H54 (cell line): ENCODE results near the gene SRGAP1.

Experiments used
- DNase-seq: peaks from one replicate; pipeline ENCODE4 v3.0.0; 2011; ENCODE audit warnings: low spot score, mixed read lengths; ENCODE audit not compliant: insufficient read length
- FAIRE-seq: peaks from 3 replicates; lab custom pipeline; 2011; peaks lifted over from hg19 to GRCh38; lab: Jason Lieb, UNC
- POLR2A ChIP-seq: IDR thresholded peaks from 2 replicates; pipeline ENCODE4 v1.6.1; 2011; ENCODE audit warnings: low read depth, mild to moderate bottlenecking, low read length

SRGAP1 gene

DNA sequence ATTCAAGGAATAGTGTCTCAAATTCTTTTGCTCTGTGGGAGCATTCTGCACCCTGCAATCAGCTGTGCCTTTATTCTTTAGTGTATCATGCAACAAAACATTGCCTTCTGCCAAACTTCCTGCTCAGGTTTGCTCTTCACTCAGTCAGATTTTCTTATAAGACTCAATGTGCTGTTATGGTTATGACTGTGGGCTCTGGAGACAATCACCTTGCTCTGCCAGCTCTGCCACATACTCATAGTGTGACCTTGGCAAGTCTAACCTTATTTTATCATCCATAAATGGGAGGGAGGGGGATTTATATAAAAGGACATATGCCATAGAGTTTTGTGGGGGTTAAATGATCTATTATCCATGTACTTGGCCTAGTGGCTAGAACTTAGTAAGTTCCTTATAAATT is 51.3 kb downstream of the SRGAP1 start:
- FAIRE-seq (no peak), DNase-seq (no peak)
- TF ChIP-seq POLR2A: no peak

DNA sequence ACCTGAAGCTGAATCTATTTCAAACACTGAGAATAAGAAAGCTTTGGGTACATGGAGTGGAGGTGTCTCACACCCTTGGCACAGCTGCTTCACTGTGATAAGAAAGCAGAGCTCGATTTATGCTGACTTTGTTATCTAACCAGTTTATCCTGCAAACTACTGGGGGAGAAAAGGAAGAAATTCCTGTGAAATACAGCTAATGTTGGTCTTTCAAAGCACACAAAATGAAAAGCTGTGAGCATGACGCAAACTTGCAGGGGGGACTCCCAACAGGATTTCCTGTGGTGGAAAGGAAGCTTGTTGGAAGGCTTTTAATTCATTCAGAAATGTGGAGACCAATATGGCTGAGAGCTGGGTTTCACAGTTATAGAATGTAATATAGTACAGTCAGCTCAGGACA is 53.4 kb downstream of the SRGAP1 start:
- TF ChIP-seq POLR2A: no peak
- no peak for DNase-seq
- FAIRE-seq: peak; percentile 68

GRCh38 chr12:63898764-63899337 is 54.4 kb downstream of the SRGAP1 start:
- no peak for TF ChIP-seq POLR2A
- DNase-seq: no peak

GRCh38 chr12:63899396-63899795 is 54.9 kb downstream of the SRGAP1 start:
- no peak for DNase-seq
- FAIRE-seq: no peak
- no peak for TF ChIP-seq POLR2A

More at GRCh38 chr12:63898764-63899337, 54.4 kb downstream of the SRGAP1 start:
- no peak for FAIRE-seq

DNA sequence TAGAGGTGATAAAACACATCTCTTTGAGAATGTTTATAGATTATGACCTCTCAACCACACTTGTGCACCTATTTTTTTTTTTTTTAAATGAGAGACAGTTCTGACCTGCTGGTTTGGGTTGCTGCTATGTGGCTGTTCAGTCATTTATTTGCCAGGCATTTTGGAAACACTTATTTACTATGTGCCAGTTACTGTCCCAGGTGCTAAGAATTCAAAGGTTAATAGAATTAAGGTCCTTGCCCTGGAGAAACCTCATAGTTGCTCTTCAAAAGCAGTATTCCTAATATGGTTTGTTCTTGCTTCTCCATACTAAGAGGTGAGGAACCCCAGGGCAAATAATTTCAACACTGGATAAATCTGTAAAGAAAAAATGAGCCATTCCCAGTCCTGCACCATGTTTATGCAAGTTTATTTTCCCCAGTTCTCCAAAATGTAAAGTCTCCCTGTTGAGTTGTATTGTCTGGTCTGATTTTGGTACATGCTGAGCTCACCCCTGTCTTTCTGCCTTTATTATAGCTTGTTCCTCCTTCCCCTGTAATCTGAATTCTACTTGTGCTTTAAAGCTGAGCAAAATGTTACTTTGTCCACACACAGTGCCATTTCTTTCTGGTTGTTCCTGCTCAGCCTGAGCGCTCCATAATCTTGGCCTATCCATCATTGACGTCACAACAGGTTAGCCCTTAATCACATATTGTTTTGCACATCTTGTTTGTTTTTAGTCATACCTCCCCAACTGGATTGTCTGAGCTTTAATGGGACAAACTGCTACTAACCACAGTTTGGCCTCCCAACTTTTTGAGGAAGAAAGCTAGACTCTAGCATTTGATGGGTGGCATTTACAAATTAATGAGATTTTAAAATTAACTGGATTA is 56.7 kb downstream of the SRGAP1 start:
- DNase-seq (no peak), FAIRE-seq (peak; percentile 78)
- no peak for TF ChIP-seq POLR2A

DNA sequence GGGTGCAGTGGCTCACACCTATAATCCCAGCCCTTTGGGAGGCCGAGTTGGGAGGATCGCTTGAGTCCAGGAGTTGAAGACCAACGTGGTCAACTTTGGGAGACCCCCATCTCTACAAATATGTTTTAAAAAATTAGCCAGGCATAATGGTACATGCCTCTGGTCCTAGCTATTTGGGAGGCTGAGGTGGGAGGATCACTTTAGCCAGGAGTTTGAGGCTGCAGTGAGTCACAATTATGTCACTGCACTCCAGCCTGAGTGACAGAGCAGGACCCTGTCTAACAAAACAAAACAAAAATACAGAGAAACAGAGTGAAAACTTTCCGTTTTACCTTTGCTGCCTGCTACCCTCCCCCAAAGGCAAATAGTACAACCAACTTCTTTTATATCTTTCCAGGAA is 60.2 kb downstream of the SRGAP1 start:
- DNase-seq (no peak), FAIRE-seq (no peak)
- no peak for TF ChIP-seq POLR2A

DNA sequence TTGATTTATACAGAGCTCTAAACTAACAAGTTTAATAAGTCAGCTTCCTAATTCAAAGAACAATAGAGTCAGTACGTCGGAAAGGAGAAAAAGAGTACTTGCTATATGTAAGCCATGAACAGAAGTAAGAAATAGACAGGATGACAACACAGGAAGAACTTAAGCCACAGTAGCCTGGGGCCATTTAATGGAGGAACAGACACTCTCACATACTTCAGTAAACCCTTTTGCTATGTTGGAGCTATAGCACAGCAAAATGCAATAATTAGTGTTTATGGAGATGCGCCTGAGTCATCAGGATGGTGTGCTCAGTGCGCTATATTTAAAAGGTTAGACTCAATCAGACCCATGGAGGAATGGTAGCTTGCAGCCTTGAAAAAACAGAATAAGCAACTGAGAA is 61.0 kb downstream of the SRGAP1 start:
- TF ChIP-seq POLR2A: no peak
- no peak for DNase-seq
- FAIRE-seq: peak; percentile 74

DNA sequence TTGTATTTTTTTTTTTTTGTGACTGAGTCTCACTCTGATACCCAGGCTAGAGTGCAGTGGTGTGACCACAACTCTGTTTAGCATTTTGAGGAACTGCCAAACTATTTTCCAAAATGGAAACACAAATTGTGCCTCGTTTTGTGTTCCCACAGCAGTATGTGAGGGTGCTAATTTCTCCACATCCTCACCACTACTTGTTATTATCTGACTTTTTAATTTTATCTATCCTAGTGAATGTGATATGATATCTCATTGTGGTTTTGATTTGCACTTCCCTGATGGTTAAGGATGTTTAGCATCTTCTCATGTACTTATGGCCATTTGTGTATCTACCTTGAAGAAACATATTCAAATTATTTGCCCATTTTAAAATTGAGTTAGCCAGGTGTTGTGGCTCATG is 62.4 kb downstream of the SRGAP1 start:
- TF ChIP-seq POLR2A: no peak
- DNase-seq (no peak), FAIRE-seq (no peak)

- FAIRE-seq (no peak), DNase-seq (no peak)
- no peak for TF ChIP-seq POLR2A
These were observed 63.1 kb downstream of the SRGAP1 start for GRCh38 chr12:63907561-63907960.

- DNase-seq (no peak), FAIRE-seq (peak; percentile 66)
- TF ChIP-seq POLR2A: no peak
These were observed 65.2 kb downstream of the SRGAP1 start for GRCh38 chr12:63909746-63910145.

GRCh38 chr12:63911341-63911740 is 66.8 kb downstream of the SRGAP1 start:
- DNase-seq (no peak), FAIRE-seq (no peak)
- no peak for TF ChIP-seq POLR2A

GRCh38 chr12:63912651-63913050 is 68.2 kb downstream of the SRGAP1 start:
- TF ChIP-seq POLR2A: no peak
- FAIRE-seq (peak; percentile 30), DNase-seq (no peak)

DNA sequence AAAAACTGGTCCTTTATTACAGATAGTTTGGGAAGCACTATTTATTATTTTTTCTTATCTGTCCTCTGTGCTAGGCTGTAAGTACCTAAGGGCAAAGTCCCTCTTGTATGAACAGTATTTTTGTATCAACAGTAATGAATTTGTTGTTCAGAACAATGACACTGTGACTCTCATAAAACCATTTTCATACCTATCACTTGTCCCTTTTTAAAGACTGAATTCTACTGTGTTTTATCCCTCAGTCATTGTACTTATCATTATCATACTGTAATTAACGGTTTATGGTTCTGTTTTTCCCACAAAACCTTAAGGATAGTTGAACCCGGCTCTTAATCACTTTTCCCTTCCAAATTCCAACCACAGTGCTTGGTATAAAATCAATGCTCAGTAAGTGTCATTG is 69.4 kb downstream of the SRGAP1 start:
- peak; percentile 23 for FAIRE-seq
- DNase-seq: no peak
- no peak for TF ChIP-seq POLR2A

DNA sequence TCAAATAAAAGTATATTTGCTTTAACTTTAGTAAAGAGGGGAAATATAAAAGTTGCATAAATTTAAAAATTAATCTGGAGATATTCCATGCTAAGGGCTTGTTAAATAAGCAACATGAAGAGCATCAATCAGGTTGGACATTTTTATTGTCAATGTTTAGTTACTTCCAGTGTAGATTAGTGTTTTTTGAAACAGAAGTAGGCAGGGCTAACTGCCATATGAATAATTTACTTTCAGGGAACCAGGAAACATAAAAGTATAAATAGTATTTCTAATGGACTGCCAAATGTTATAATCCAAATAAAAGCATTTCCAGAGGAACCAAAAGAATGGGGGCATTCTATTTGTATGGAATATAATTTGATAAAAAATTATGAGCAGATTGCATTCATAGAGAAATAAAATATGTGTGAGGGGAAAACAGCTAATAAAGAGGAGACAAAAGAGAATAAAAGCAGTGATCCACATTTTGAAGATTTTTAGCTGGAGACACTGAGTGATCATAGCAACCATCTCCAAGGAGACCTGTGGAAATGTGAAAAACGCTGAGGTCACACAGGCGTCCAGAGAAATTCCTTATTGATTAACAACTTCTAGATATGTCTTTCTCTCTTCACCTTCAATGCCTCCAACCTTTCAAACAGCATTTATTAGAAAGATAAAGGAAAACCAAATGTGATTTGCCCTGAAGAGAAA is 70.8 kb downstream of the SRGAP1 start:
- DNase-seq: no peak
- TF ChIP-seq POLR2A: no peak
- peak; percentile 23 for FAIRE-seq
